Measurements from ENCODE around the gene YPEL5.

Gene YPEL5

GRCh38 chr2:30150786-30151185 is 4.0 kb downstream of the YPEL5 start:
- Histone ChIP-seq H3K4me3 (IDR thresholded peaks at IDR 0.05; ENCODE audit: insufficient read depth, low read depth, low read length) (no peak overlapping the region), H3K36me3 (ENCODE audit: insufficient read depth) (no peaks in the 10 kb centered on the region), H3K79me2 (ENCODE audit: insufficient read depth, low read depth) (no peaks in the 10 kb centered on the region)

GRCh38 chr2:30152385-30152784 is 5.6 kb downstream of the YPEL5 start:
- TF ChIP-seq, protein P1, sequence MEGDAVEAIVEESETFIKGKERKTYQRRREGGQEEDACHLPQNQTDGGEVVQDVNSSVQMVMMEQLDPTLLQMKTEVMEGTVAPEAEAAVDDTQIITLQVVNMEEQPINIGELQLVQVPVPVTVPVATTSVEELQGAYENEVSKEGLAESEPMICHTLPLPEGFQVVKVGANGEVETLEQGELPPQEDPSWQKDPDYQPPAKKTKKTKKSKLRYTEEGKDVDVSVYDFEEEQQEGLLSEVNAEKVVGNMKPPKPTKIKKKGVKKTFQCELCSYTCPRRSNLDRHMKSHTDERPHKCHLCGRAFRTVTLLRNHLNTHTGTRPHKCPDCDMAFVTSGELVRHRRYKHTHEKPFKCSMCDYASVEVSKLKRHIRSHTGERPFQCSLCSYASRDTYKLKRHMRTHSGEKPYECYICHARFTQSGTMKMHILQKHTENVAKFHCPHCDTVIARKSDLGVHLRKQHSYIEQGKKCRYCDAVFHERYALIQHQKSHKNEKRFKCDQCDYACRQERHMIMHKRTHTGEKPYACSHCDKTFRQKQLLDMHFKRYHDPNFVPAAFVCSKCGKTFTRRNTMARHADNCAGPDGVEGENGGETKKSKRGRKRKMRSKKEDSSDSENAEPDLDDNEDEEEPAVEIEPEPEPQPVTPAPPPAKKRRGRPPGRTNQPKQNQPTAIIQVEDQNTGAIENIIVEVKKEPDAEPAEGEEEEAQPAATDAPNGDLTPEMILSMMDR (conservative IDR thresholded peaks at IDR 0.05; ENCODE audit: low read depth, low read length) = no peak
- H3K4me2 ChIP-seq = no peak overlapping the region
- H3K27ac ChIP-seq = no peak overlapping the region
- H3K4me3 ChIP-seq (IDR thresholded peaks at IDR 0.05; ENCODE audit: insufficient read depth, low read depth, low read length) = no peak overlapping the region
- no peaks in the 10 kb centered on the region for H3K36me3 ChIP-seq (ENCODE audit: insufficient read depth)
- no peak overlapping the region for H3K9ac ChIP-seq
- H4K20me1 ChIP-seq (ENCODE audit: insufficient read depth) = no peaks in the 10 kb centered on the region
- no peak overlapping the region for H2AFZ ChIP-seq (ENCODE audit: low read depth)
- no peaks in the 10 kb centered on the region for H3K27me3 ChIP-seq (ENCODE audit: insufficient read depth, low read depth)
- H3K79me2 ChIP-seq (ENCODE audit: insufficient read depth, low read depth) = no peaks in the 10 kb centered on the region
- peaks cover 28% of the 10 kb centered on the region for H3K4me1 ChIP-seq (ENCODE audit: low read depth, poor library complexity, severe bottlenecking)

More at GRCh38 chr2:30150786-30151185, 4.0 kb downstream of the YPEL5 start:
- Histone ChIP-seq H3K4me1 (ENCODE audit: low read depth, poor library complexity, severe bottlenecking) (peaks cover 31% of the 10 kb centered on the region), H2AFZ (ENCODE audit: low read depth) (no peak overlapping the region), H3K27ac (no peak overlapping the region), H3K4me2 (no peak overlapping the region), H3K9ac (no peak overlapping the region), H4K20me1 (ENCODE audit: insufficient read depth) (no peaks in the 10 kb centered on the region), H3K27me3 (ENCODE audit: insufficient read depth, low read depth) (no peaks in the 10 kb centered on the region)
- TF ChIP-seq, protein P1 (conservative IDR thresholded peaks at IDR 0.05; ENCODE audit: low read depth, low read length) = no peak

GRCh38 chr2:30155202-30155601 is 8.4 kb downstream of the YPEL5 start:
- H3K9ac ChIP-seq = no peak overlapping the region
- no peak overlapping the region for H3K4me3 ChIP-seq (IDR thresholded peaks at IDR 0.05; ENCODE audit: insufficient read depth, low read depth, low read length)
- no peaks in the 10 kb centered on the region for H3K36me3 ChIP-seq (ENCODE audit: insufficient read depth)
- H3K27me3 ChIP-seq (ENCODE audit: insufficient read depth, low read depth) = no peaks in the 10 kb centered on the region
- peaks cover 29% of the 10 kb centered on the region for H3K4me1 ChIP-seq (ENCODE audit: low read depth, poor library complexity, severe bottlenecking)
- no peak overlapping the region for H3K4me2 ChIP-seq
- H3K79me2 ChIP-seq (ENCODE audit: insufficient read depth, low read depth) = no peaks in the 10 kb centered on the region
- TF ChIP-seq, protein P1 (conservative IDR thresholded peaks at IDR 0.05; ENCODE audit: low read depth, low read length) = no peak
- no peaks in the 10 kb centered on the region for H4K20me1 ChIP-seq (ENCODE audit: insufficient read depth)
- no peak overlapping the region for H2AFZ ChIP-seq (ENCODE audit: low read depth)
- no peak overlapping the region for H3K27ac ChIP-seq

DNA sequence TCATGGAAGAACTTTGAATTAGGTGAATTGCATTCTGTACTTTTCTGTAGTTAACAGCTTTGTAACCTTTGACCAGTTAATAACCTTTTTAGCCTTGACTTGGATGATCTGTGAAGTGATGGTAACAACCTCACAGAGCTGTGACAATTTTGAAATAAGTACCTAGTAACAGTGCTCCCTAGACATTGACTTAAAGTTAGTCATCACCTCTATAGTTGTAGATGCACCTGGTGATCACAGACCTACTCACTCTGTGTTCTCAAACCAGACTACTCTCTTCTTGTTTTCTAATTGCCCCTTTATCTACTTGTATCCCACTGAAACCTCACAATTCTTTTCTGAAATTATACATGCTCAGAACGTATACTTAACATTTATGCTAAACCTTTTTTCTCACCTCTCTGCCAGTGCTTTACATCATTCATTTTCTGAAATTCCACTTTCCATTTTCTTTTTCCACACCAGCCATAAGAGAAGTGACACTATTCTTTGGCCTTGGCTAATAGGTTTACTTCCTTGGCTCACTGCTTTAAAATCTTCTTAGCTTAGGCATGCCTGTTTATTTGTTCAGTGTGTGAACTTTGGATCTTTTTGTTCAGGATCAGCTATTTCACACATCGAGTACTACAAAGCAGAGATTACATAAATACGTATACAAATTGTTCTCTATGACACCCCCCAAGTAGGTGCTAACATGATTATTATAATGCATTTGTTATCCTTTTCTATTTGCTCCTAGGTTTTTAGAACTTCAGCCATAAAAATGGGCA is 9.3 kb downstream of the YPEL5 start:
- H3K27me3 ChIP-seq (ENCODE audit: insufficient read depth, low read depth) = no peaks in the 10 kb centered on the region
- H3K9ac ChIP-seq = no peak overlapping the region
- no peak overlapping the region for H2AFZ ChIP-seq (ENCODE audit: low read depth)
- no peak overlapping the region for H3K4me2 ChIP-seq
- no peaks in the 10 kb centered on the region for H3K36me3 ChIP-seq (ENCODE audit: insufficient read depth)
- peaks cover 29% of the 10 kb centered on the region for H3K4me1 ChIP-seq (ENCODE audit: low read depth, poor library complexity, severe bottlenecking)
- H3K79me2 ChIP-seq (ENCODE audit: insufficient read depth, low read depth) = no peaks in the 10 kb centered on the region
- H3K27ac ChIP-seq = no peak overlapping the region
- H3K4me3 ChIP-seq (IDR thresholded peaks at IDR 0.05; ENCODE audit: insufficient read depth, low read depth, low read length) = no peak overlapping the region
- TF ChIP-seq, protein P1 (conservative IDR thresholded peaks at IDR 0.05; ENCODE audit: low read depth, low read length) = no peak
- no peaks in the 10 kb centered on the region for H4K20me1 ChIP-seq (ENCODE audit: insufficient read depth)
